Lung (tissue), 12 donors: ENCODE data around the gene ILKAP. TPM values are rescaled to one million over a fixed set of nuclear protein-coding genes. Genes with fewer than 3 reads are reported as not detected.

Source experiments
- ATAC-seq: fragments of 200-7000 bp; cut with Tn5 transposase; one replicate; pipeline ENCODE4 v1.9.1; 2020; ENCODE audit warnings: moderate number of reproducible peaks; ENCODE audit not compliant: insufficient read depth, low FRiP score
- DNase-seq, 3 donors: peaks; one replicate each; pipeline ENCODE4 v3.0.0-alpha.2; 2013 to 2017
- H3K27ac ChIP-seq, 2 donors: one replicate each; pipeline ENCODE4 v1.5.1; 2013; ENCODE audit warnings: mild to moderate bottlenecking in 2 of 2, moderate library complexity in 2 of 2, control low read depth in 1 of 2, inconsistent platforms in 1 of 2, low read depth in 1 of 2, low read length in 1 of 2
- H3K27me3 ChIP-seq, 3 donors: one replicate each; pipeline ENCODE4 v1.5.1; 2013; ENCODE audit warnings: low read length in 2 of 3; ENCODE audit not compliant: control insufficient read depth in 3 of 3, insufficient read depth in 3 of 3
- H3K36me3 ChIP-seq, 4 donors: one replicate each; pipeline ENCODE4 v1.5.1; 2013; ENCODE audit warnings: low read length in 4 of 4, mild to moderate bottlenecking in 1 of 4, moderate library complexity in 1 of 4; ENCODE audit not compliant: control insufficient read depth in 4 of 4, insufficient read depth in 4 of 4
- H3K4me1 ChIP-seq, 5 donors: one replicate each; pipeline ENCODE4 v1.5.1; 2013; ENCODE audit warnings: low read length in 5 of 5, mild to moderate bottlenecking in 2 of 5, moderate library complexity in 1 of 5; ENCODE audit not compliant: control insufficient read depth in 5 of 5, insufficient read depth in 5 of 5
- H3K4me3 ChIP-seq: one replicate; pipeline ENCODE4 v1.5.1; 2013; ENCODE audit warnings: mild to moderate bottlenecking, control low read depth, moderate library complexity
- H3K9ac ChIP-seq, 2 donors: one replicate each; pipeline ENCODE4 v1.5.1; 2013; ENCODE audit warnings: low read length in 2 of 2, control low read depth in 1 of 2; ENCODE audit not compliant: insufficient read depth in 1 of 2
- H3K9me3 ChIP-seq, 4 donors: one replicate each; pipeline ENCODE4 v1.5.1; 2013; ENCODE audit warnings: low read length in 3 of 4, mild to moderate bottlenecking in 1 of 4, moderate library complexity in 1 of 4; ENCODE audit not compliant: control insufficient read depth in 4 of 4, insufficient read depth in 3 of 4
- CTCF ChIP-seq: IDR thresholded peaks from 2 replicates; pipeline ENCODE4 v1.5.1; 2012; ENCODE audit warnings: mild to moderate bottlenecking; ENCODE audit errors: control extremely low read depth, extremely low read depth
- WGBS, 2 donors: extraction: QIAGEN DNeasy Blood & Tissue Kit; methylation state at CpG; one replicate each; pipeline ENCODE4 v1.1.7; 2013; 5-methylcytosine and 5-hydroxymethylcytosine counted together
- polyA plus RNA-seq, 2 donors: library from polyadenylated mRNA; stranded (reverse); fragments of 200-250 nt; gene quantifications; one replicate each; pipeline ENCODE4 v1.2.1, GENCODE V29; 2013
- total RNA-seq, 2 donors: library from RNA; depleted of rRNA in 1 of 2; stranded (reverse); fragments of >200 nt in 1 of 2; gene quantifications; one replicate each; pipeline ENCODE4 v1.2.1, GENCODE V29; 2014 to 2021
- donor health status: control.
- donor health status: control.
- donor health status: Bipolar disorder and iron deficiency.
- donor health status: healthy.
- donor health status: DM: yes; HTN: yes; CAD: no.

ILKAP gene
- total and polyA plus RNA-seq, 4 donors: 35.0 to 52.0 (median 42.1) TPM

GRCh38 chr2:238225121-238225520 is 21.6 kb upstream of the ILKAP start:
- 96 to 97% methylated on average over 13 of the region's 13 CpGs for WGBS, 2 donors
- Histone ChIP-seq H3K9me3 (no peaks in the 10 kb centered on the region), H3K4me1 (peaks cover 0 to 1% (median 0%) of the 10 kb centered on the region in 5 donors), H3K9ac (no peak overlapping the region), H3K27me3 (peaks cover 0 to 2% (median 0%) of the 10 kb centered on the region in 3 donors), H3K36me3 (no peaks in the 10 kb centered on the region), H3K27ac (no peak overlapping the region), H3K4me3 (no peak overlapping the region)
- no peak for DNase-seq
- ATAC-seq: no peak
- no peak for TF ChIP-seq CTCF

- H3K27me3 ChIP-seq: no peaks in the 10 kb centered on the region
- DNase-seq (no peak), ATAC-seq (no peak)
- no peaks in the 10 kb centered on the region for H3K36me3 ChIP-seq
- no peak overlapping the region for H3K9ac ChIP-seq
- WGBS, 2 donors: 96 to 97% methylated on average over 29 of the region's 29 CpGs
- H3K27ac ChIP-seq: no peak overlapping the region
- no peaks in the 10 kb centered on the region for H3K9me3 ChIP-seq
- H3K4me1 ChIP-seq: peaks cover 0 to 1% (median 0%) of the 10 kb centered on the region in 5 donors
- no peak for TF ChIP-seq CTCF
- no peak overlapping the region for H3K4me3 ChIP-seq
Observed at GRCh38 chr2:238224356-238225035, 21.0 kb upstream of the ILKAP start.

- H3K27ac ChIP-seq: no peak overlapping the region
- H3K4me1 ChIP-seq: peaks cover 0 to 1% (median 0%) of the 10 kb centered on the region in 5 donors
- no peak overlapping the region for H3K9ac ChIP-seq
- DNase-seq (no peak), ATAC-seq (no peak)
- H3K36me3 ChIP-seq: no peaks in the 10 kb centered on the region
- H3K9me3 ChIP-seq: no peaks in the 10 kb centered on the region
- H3K27me3 ChIP-seq: no peaks in the 10 kb centered on the region
- 84 to 85% methylated on average over 23 of the region's 23 CpGs for WGBS, 2 donors
- H3K4me3 ChIP-seq: no peak overlapping the region
- no peak for TF ChIP-seq CTCF
Observed at GRCh38 chr2:238220892-238221521, 17.5 kb upstream of the ILKAP start.
